HG02610 (cell line): ENCODE data around the gene PLOD1.
"Not testable (repeated sequence)": the region's sequence is repeated elsewhere in the genome, so short reads cannot be mapped to it uniquely, and the experiment has no call there.

Experiments used
- ATAC-seq: cut with Tn5 transposase; IDR thresholded peaks from one replicate; pipeline ENCODE4 v1.9.1; 2021; ENCODE audit warnings: mild to moderate bottlenecking, moderate library complexity; ENCODE audit not compliant: unreplicated experiment

PLOD1 gene

DNA sequence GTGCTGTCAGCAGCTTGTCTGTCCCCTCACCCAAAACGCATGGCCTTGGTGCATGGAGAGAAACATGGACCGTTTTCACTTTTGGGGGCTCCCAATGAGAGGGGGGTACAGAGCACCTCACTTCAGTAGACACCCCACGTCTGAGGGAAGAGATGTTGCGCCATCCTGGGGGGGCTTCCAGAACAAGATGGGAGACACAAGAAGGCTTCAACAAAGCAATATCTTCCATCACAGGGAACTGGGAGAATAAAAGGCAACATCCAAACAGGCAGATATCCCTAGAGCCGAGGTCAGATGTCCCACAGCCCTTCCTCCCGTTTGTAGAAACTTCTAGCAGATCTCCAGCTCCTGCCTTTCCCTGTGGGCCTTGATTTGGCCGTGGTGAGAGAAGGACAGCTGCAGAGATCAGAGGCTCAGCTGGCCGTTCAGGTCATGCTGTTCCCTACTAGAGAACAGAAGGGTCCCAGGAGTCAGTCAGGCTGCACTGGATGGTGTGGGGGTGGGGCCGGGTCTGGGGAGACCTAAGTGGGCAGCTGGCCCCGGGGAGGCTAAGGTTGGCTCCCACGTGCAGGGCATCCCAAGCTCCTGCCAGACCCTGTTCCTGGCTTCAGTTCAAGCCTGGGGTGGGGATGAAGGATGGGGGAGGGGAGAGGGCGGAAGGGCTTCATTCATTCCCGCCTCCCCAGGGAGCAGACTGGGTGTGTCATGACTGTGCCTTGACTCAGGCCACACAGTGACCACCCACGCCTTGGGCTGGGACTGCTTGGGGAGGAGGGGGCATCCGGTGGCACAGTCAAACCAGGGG lies 4.4 kb downstream of the PLOD1 start:
- no peak for ATAC-seq

GRCh38 chr1:11939794-11940193 lies 5.3 kb downstream of the PLOD1 start:
- not testable (repeated sequence) for ATAC-seq

GRCh38 chr1:11940260-11940921 lies 5.9 kb downstream of the PLOD1 start:
- no peak for ATAC-seq

GRCh38 chr1:11942280-11942679 lies 7.8 kb downstream of the PLOD1 start:
- no peak for ATAC-seq

GRCh38 chr1:11943619-11944018 lies 9.1 kb downstream of the PLOD1 start:
- no peak for ATAC-seq

DNA sequence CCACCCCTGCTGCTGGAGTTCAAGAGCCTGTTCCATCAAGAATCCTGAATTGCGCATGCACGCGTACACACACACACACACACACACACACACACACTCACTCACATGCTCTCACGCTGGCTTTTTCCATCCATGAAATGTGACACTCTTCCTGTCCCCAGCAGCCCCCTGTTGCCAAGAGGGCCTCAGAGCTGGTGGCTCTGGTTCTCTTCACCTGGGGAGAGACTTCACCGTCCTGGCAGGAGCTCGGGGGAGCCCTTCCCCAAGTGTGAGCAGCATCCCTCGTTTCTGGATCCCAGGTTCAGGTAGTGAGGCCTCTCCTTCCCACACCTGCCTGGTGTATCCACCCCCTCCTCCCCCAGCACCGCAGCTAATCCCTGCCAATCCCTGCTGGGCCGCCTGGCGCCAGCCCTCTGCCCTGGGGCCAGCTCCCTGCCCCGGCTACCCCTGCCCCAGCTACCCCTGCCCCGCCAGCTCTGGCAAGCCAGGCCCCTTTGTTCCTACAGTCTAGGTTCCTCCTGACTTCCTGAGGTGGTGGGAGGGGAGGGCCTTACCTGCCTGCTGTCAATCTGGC lies 9.9 kb downstream of the PLOD1 start:
- ATAC-seq = no peak

DNA sequence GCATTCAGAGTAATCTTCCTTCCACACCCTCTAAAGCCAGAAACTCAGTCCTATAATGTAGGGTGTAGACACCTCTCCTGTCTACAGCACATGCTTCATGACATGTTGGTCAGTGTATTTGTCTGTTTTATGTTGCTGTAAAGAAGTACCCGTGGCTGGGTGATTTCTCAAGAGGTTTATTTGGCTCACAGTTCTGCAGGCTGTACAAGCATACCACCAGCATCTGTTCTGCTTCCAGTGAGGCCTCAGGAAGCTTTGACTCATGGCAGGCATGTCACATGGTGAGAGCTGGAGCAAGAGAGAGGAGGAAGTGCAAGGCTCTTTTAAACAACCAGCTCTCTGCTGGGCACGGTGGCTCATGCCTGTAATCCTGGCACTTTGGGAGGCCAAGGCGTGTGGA lies 12.1 kb downstream of the PLOD1 start:
- no peak for ATAC-seq

DNA sequence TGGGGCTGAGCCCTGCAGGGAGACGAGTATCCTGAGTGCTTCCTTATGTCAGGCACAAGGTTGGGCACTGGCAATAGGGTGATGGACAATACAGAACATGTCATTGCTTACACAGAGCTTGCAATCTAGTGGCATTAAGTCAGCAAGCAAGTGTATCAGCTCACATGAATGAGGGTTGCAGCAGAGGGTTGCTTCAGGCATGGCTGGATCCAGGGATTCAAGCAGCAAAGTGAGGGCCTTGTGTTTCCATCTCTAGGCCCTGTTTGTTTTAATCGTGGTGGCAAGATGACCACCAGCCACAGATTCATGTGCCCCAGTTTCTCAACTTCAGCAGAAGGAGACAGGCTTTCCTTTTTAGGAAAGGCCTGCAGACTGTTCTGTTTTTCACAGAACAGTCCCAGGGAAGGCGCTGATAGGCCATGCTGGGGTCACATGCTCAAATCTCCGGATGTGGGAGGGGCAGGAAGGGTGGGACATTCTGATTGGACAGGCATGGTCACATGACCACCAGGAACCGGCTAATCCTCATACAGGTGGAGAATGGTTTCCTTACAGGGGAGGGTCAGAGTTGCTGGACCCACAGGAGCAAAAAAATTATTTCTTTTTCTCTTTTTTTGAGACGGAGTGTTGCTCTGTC lies 14.4 kb downstream of the PLOD1 start:
- no peak for ATAC-seq

GRCh38 chr1:11951901-11952300 lies 17.4 kb downstream of the PLOD1 start:
- ATAC-seq = no peak

DNA sequence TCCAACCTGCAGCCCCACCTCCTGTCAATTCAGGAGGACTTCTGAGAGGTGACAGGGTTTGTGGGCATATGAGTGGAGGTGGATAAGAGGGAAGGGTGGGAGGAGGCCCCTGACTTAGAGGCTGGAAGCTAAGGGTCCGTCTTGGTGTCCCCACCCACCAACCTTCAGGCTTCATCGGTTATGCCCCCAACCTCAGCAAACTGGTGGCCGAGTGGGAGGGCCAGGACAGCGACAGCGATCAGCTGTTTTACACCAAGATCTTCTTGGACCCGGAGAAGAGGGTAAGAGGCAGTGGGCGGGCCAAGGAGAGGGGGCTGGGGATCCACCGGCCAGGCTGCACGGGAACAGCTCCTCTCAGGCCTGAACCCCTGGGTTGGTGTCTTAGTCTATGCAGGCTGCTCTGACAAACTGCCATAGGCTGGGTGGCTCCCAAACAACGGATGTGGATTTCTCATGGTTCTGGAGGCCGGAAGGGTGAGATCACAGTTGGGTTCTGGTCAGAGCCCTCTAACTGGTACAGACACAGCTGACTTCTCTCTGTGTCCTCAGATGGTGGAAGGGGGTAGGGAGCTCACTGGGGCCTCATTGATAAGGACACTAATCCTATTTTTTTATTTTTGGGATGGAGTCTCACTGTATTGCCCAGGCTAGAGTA lies 18.1 kb downstream of the PLOD1 start:
- no peak for ATAC-seq

DNA sequence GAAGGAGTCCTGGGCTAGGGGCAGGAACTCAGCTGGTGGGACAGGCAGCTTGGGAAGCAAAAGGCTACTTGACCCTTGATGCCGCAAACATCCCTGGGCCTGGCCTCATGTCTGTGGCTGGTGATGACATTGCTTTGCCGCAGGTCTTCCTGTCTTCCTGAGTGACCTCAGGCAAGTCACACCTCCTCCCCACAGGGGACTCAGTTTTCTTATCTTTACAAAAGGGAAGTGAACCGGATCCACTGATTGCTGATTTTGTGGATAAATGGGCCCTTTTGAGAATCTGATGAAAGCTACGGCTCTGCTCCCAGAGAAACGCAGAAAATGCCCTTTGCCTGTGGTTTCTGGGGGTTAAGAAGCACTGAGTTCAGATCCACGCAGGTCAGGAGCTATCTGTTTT lies 20.7 kb downstream of the PLOD1 start:
- ATAC-seq = no peak

GRCh38 chr1:11957398-11957797 lies 22.9 kb downstream of the PLOD1 start:
- ATAC-seq = no peak

DNA sequence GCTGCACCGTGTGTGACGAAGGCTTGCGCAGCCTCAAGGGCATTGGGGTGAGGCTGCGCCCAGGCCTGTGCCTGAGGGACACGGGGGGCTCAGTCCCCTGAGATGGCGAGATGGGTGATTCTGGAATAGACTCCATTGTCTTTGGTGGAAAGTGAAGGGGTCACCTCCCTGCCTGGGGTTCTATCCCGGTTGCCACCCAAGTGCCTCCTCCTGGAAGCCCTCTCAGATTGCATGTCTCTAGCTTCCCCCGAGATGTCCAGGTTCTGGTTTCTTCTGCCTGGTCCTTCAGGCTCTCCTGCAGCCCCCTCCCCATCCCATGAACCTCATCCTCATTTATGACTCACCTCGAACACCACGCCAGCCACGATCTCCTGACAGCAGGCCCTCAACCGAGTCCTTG lies 23.4 kb downstream of the PLOD1 start:
- no peak for ATAC-seq

- no peak for ATAC-seq
Measured at GRCh38 chr1:11960276-11960675, 25.8 kb downstream of the PLOD1 start.

DNA sequence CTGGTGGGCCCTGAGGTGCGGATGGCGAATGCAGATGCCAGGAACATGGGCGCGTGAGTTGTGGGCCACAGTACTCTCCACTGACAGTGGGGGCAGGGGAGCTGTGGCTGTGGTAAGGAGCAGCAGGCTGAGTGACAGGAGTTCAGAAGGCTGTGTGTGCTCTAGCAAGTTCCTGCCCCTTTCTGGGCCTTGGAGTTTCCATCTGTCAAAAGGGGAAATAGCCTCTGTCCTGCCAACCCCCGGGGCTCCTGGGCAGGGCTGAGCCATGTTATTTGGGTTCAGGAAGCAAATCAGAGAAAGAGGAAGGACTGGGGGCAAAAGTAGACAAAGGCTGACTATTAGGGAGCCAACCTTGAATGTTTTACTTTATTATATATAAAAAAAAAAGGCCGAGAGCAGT lies 26.2 kb downstream of the PLOD1 start:
- ATAC-seq = no peak

DNA sequence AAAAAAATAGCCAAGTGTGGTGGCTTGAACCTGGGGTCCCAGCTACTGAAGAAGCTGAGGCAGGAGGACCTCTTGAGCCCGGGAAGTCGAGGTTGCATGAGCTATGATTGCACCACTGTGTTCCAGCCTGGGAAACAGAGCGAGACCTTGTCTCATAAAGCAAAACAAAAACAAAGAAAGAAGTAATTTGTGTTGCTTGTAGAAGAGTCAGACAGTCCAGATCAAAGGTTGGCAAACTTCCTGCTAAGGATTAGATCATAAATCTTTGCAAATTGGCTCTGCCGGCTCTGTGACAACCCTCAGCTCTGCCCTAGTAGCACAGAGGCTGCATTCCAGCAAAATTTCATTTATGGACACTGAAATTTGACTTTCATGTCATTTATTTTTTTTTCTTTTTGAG lies 26.7 kb downstream of the PLOD1 start:
- no peak for ATAC-seq

DNA sequence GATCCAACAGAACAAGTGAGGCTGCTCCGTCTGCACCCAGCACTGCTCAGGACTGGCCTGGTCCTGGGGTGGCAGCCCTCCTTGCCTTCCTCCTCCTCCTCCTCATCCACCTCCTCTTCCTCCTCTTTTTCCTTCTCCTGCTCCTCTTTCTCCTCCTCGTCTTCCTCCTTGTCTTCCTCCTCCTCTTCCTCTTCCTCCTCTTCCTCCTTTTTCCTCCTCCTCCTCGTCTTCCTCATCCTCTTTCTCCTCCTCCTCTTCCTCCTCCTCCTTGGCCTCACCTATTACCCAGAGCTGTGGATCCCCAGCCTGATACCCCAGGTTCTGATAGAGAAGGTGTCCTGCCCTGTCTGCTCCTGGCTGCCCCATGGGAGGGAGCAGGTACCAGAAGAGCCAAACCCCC lies 29.1 kb downstream of the PLOD1 start:
- ATAC-seq = no peak

- ATAC-seq = no peak
Measured at GRCh38 chr1:11964656-11965055, 30.1 kb downstream of the PLOD1 start.

DNA sequence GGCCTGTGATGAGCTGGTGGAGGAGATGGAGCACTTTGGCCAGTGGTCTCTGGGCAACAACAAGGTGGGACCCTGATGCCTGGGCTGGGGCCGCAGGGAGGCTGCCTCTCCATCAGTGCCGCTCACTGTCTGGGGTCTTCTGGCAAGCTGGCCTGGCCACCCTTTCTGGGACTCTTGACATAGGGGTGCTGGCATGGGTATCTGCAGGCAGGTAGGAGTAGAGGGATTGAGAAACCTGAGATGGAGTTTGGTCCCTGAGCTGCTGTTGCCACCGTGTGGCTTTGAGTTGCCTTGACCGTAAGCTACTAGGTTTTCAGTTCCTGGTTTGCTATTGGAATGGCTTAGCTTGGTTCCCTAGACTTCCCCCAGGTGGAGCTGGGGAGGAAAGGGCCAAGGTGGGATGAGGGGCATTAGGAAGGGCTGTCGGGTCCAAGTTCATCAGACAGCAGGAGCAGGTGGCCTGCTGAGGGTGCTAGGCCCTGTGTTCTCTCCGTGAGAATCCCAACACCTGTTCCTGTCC lies 32.6 kb downstream of the PLOD1 start:
- ATAC-seq = no peak

DNA sequence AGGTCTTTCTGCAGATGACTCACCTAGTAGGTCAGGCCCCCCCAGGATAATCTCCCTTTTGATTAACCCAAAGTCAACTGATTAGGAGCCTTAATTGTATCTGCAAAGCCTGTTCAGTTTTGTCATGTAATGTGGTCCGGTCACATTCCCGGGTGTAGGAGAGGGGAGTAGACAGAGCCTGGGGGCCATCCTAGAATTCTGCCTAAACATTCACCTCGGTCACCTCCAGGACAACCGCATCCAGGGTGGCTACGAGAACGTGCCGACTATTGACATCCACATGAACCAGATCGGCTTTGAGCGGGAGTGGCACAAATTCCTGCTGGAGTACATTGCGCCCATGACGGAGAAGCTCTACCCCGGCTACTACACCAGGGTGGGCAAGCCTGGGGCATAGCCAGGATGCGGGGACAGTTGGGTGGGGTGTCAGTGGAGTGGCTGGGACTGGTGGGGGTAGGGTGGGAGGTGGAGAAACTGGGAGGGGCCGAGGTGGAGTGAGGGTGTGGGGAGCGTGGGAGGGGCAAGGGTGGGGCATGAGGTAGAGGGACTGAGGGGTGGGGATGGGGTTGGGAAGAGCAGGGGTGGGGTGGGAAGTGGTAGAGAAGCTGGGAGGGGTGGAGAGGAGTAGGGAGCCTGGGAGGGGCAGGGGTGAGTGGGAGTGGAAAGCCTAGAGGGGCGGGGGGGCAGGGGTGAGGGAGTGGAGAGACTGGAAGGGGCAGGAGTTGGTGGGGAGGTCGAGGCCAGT lies 36.1 kb downstream of the PLOD1 start:
- no peak for ATAC-seq
